Ishikawa (cell line): Measurements from ENCODE around the gene SOX4.

ENCODE experiments used
- CEBPB ChIP-seq: IDR thresholded peaks from 2 replicates; pipeline ENCODE4 v1.6.1; 2012
- CREB1 ChIP-seq: IDR thresholded peaks from 2 replicates; pipeline ENCODE4 v1.6.1; 2012; ENCODE audit warnings: low read depth
- EGR1 ChIP-seq: IDR thresholded peaks from 2 replicates; pipeline ENCODE4 v1.6.1; 2012
- EP300 ChIP-seq: IDR thresholded peaks from 2 replicates; pipeline ENCODE4 v1.6.1; 2012; ENCODE audit warnings: borderline replicate concordance
- FOXM1 ChIP-seq: IDR thresholded peaks from 2 replicates; pipeline ENCODE4 v1.6.1; 2012; ENCODE audit warnings: low read depth, borderline replicate concordance
- NFIC ChIP-seq: IDR thresholded peaks from 2 replicates; pipeline ENCODE4 v1.6.1; 2012
- RAD21 ChIP-seq: IDR thresholded peaks from 2 replicates; pipeline ENCODE4 v1.6.1; 2012; ENCODE audit warnings: low read depth
- TAF1 ChIP-seq: IDR thresholded peaks from 2 replicates; pipeline ENCODE4 v1.6.1; 2012; ENCODE audit warnings: low read depth, mild to moderate bottlenecking
- TCF12 ChIP-seq: IDR thresholded peaks from 2 replicates; pipeline ENCODE4 v1.6.1; 2012; ENCODE audit warnings: low read depth
- TEAD4 ChIP-seq: IDR thresholded peaks from 2 replicates; pipeline ENCODE4 v1.6.1; 2012
- YY1 ChIP-seq: IDR thresholded peaks from 2 replicates; pipeline ENCODE4 v1.6.1; 2012; ENCODE audit warnings: low read depth
- ZBTB7A ChIP-seq: IDR thresholded peaks from 2 replicates; pipeline ENCODE4 v1.6.1; 2012; ENCODE audit warnings: low read depth
- TF ChIP-seq, protein P1 (sequence below): IDR thresholded peaks from 2 replicates; pipeline ENCODE4 v1.6.1; 2012; ENCODE audit warnings: low read depth, mild to moderate bottlenecking
- TF ChIP-seq, protein P2 (sequence below): IDR thresholded peaks from 2 replicates; pipeline ENCODE4 v1.6.1; 2012
- TF ChIP-seq, protein P3 (sequence below): IDR thresholded peaks from 2 replicates; pipeline ENCODE4 v1.6.1; 2012

The SOX4 gene

DNA sequence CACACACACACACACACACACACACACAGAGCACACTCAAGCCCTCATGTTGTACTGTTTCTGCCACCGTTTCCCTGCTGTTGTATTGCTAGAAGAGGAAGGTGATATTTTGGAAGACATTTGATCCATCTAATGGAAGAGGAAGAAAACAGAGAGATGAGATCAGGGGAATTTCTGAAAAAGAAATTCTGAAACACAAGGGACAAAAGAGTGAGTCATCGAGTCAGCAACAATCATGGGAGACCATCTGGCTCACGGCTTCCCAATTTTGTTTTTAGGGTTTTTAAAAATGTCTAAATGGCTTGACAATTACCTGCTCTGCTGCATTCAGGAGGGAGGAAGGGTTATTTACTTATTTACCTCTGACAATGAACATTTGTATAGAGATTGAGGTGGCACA, 22.0 kb downstream of the SOX4 start:
- TF ChIP-seq NFIC (no peak), TAF1 (no peak), CREB1 (no peak), EGR1 (no peak)
- TF ChIP-seq, protein P1, sequence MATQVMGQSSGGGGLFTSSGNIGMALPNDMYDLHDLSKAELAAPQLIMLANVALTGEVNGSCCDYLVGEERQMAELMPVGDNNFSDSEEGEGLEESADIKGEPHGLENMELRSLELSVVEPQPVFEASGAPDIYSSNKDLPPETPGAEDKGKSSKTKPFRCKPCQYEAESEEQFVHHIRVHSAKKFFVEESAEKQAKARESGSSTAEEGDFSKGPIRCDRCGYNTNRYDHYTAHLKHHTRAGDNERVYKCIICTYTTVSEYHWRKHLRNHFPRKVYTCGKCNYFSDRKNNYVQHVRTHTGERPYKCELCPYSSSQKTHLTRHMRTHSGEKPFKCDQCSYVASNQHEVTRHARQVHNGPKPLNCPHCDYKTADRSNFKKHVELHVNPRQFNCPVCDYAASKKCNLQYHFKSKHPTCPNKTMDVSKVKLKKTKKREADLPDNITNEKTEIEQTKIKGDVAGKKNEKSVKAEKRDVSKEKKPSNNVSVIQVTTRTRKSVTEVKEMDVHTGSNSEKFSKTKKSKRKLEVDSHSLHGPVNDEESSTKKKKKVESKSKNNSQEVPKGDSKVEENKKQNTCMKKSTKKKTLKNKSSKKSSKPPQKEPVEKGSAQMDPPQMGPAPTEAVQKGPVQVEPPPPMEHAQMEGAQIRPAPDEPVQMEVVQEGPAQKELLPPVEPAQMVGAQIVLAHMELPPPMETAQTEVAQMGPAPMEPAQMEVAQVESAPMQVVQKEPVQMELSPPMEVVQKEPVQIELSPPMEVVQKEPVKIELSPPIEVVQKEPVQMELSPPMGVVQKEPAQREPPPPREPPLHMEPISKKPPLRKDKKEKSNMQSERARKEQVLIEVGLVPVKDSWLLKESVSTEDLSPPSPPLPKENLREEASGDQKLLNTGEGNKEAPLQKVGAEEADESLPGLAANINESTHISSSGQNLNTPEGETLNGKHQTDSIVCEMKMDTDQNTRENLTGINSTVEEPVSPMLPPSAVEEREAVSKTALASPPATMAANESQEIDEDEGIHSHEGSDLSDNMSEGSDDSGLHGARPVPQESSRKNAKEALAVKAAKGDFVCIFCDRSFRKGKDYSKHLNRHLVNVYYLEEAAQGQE = no peak

DNA sequence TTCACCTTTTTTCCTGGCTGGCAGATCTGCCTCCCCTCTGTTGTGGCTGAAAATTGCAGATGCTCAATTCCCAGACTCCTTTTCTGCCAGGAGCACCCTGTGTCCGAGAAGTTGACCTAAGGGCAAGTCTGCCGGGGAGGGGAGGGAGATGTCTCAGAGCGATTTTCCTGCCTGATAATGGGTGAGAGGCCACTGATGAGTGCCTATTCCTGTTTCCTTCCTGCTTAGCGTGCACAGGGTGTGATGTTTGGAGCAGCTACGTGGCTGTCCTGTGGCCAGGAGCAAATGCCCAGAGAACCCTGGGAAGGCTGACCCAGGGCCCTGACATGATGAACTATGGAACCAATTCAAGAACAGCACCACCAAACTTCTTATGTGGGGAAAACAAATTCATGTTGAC, 22.5 kb downstream of the SOX4 start:
- TF ChIP-seq TAF1 (no peak), CEBPB (no peak), TEAD4 (no peak)
- TF ChIP-seq, protein P1 = no peak

DNA sequence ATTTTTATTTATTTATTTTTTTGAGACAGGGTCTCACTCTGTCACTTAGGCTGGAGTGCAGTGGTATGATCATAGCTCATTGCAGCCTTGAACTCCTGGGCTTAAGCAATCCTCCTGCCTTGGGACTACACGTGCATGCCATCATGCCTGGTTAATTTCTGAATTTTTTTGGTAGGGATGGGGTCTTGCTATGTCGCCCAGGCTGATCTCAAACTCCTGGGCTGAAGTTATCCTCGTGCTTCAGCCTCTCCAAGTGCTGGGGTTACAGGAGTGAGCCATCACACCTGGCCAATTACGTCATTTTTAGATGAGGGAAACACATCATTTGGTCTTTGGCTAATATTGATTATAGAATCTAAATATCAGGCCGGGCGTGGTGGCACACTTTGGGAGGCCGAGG, 32.1 kb downstream of the SOX4 start:
- no peak for TF ChIP-seq FOXM1
- TF ChIP-seq TCF12 = no peak
- TF ChIP-seq, protein P2, sequence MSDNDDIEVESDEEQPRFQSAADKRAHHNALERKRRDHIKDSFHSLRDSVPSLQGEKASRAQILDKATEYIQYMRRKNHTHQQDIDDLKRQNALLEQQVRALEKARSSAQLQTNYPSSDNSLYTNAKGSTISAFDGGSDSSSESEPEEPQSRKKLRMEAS = no peak
- no peak for TF ChIP-seq EP300
- TF ChIP-seq TEAD4 = no peak

DNA sequence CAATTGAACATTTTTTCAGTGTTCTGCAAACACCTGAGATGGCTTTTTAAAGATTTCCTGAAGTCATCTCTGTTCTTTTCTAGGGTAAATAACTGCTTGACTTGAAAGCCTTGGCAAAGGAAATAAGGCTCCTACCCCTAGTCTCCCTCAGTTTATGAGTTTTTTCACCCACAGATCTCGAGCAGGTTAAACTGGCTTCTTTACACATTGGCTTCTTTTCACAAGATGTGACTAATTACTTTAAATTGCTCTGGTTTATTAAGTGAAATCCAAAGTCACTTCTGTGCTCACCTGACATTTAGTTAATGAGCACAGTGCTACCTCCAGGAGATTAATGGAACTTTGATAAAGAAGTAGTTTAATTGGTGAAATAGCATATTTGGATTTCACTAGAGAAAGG, 33.2 kb downstream of the SOX4 start:
- TF ChIP-seq NFIC (no peak), FOXM1 (no peak), YY1 (no peak), TEAD4 (no peak), ZBTB7A (no peak), CREB1 (no peak), TCF12 (no peak)
- TF ChIP-seq, protein P1 = no peak
- TF ChIP-seq, protein P2 = no peak
- TF ChIP-seq, protein P3, sequence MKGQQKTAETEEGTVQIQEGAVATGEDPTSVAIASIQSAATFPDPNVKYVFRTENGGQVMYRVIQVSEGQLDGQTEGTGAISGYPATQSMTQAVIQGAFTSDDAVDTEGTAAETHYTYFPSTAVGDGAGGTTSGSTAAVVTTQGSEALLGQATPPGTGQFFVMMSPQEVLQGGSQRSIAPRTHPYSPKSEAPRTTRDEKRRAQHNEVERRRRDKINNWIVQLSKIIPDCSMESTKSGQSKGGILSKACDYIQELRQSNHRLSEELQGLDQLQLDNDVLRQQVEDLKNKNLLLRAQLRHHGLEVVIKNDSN = no peak

DNA sequence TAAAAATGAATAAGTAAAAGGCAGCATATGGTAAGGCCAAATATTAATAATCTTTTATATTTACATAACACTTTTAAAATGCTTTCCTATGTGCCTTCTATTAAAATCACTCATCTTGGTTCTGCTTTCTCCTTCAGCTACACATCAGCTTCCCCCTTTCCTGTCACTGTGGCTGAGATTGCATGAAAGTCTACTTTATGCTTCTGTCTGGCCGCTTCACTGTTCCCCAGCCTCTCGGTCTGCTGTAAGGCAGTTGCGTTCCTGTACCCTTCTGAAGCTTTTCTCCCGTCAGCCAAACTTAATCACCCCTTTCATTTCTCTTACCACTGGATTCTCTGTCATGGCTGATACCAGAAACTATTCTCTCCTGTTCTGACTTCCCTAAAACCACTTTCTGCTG, 34.6 kb downstream of the SOX4 start:
- TF ChIP-seq FOXM1 = no peak
- TF ChIP-seq EGR1 = no peak
- TF ChIP-seq RAD21 = no peak
- TF ChIP-seq NFIC = no peak

DNA sequence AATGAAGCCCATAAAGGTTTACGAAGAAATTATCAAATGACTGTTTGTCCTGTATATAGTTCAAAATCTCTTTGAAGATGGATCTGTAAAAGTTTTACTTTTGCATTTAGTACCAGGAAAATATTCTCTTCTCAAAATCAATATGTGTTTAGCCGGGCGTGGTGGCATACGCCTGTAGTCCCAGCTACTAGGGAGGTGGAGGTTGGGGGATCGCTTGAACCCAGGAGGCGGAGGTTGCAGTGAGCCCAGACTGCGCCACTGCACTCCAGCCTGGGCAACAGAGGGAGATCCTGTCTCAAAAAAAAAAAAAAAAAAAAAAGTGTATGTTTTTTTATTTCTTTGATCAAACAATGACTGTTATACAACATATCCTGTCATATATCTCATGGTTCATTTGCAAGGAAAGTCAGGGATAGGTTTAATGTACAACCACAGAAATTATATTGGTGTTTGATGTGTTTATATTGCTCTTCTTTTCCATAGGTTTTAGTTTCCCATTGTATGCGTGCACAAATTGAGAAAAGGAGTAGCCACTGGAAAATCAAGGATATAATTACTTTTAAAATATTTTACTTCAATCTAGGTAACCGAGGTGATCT, 40.1 kb downstream of the SOX4 start:
- TF ChIP-seq, protein P3 = no peak
